ENCODE results near the gene ANKZF1.
"Not testable (repeated sequence)": the region's sequence is repeated elsewhere in the genome, so short reads cannot be mapped to it uniquely, and the experiment has no call there.

Gene ANKZF1

GRCh38 chr2:219229305-219230058, at the start of gene ANKZF1, which contains the start of gene ATG9A:
Gene ANKZF1 (plus strand): TSS chr2:219229806. CDS start chr2:219230258, 452 bp downstream.
Gene ATG9A (minus strand): TSS chr2:219229636. CDS start chr2:219228024, 1,612 bp downstream.
- peak; percentile 96 to 98 for DNase-seq

GRCh38 chr2:219180961-219181360, 48.6 kb upstream of the ANKZF1 start:
- DNase-seq = no peak

DNA sequence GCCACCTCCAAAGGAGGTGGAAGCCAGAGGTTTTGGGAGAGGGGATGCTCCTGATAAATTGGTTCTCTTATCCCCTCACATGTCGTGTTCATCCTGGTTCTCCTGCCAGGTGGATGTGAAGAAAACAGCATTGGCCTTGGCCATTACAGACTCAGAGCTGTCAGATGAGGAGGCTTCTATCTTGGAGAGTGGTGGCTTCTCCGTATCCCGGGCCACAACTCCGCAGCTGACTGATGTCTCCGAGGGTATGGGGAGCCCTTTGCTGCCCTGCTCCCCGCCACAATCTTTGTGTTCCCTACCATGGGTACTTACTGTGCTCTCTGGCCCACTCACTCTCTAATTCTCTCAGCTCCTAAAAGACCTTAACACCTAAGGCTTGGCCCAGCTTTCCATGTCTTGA, 48.1 kb upstream of the ANKZF1 start:
- no peak for DNase-seq

DNA sequence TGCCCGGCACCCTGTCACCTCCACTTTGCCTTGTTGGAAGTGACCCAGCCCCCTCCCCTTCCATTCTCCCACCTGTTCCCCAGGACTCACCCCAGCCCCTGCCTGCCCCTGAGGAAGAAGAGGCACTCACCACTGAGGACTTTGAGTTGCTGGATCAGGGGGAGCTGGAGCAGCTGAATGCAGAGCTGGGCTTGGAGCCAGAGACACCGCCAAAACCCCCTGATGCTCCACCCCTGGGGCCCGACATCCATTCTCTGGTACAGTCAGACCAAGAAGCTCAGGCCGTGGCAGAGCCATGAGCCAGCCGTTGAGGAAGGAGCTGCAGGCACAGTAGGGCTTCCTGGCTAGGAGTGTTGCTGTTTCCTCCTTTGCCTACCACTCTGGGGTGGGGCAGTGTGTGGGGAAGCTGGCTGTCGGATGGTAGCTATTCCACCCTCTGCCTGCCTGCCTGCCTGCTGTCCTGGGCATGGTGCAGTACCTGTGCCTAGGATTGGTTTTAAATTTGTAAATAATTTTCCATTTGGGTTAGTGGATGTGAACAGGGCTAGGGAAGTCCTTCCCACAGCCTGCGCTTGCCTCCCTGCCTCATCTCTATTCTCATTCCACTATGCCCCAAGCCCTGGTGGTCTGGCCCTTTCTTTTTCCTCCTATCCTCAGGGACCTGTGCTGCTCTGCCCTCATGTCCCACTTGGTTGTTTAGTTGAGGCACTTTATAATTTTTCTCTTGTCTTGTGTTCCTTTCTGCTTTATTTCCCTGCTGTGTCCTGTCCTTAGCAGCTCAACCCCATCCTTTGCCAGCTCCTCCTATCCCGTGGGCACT, 47.1 kb upstream of the ANKZF1 start:
- DNase-seq = no peak

DNA sequence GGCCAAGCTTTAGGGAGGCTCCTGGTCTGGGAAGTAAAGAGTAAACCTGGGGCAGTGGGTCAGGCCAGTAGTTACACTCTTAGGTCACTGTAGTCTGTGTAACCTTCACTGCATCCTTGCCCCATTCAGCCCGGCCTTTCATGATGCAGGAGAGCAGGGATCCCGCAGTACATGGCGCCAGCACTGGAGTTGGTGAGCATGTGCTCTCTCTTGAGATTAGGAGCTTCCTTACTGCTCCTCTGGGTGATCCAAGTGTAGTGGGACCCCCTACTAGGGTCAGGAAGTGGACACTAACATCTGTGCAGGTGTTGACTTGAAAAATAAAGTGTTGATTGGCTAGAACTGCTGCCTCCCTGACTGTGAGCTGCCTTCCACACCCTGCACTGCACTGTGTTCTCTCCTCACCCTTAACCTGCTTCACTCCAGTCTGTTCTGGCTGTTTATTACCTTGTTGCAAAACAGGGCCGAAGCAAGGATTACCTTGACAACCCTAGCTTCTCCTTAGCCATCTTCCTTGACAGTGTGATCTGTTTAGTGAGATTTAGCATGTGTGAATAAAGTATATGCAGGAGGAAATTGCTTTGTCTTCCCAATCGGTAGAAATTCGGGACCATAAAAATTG, 46.3 kb upstream of the ANKZF1 start:
- DNase-seq = no peak

DNA sequence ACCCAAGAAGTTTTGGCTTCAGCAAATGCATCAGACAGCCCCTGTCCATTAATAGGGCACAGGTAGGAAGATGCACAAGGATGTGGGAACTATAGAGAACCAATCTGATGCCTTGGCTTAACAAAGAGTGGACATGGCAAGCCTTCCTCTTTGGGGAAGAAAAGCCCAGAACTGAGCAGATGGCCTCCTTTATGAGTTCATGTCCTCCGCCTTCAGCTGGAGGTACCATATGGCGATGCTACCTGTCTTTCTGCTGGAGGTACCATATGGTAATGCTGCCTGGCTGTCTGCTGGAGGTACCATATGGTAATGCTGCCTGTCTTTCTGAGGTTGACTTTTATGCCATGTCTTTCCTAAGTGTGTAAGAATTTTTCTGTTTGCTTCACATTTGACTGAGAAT, 45.5 kb upstream of the ANKZF1 start:
- DNase-seq = no peak

GRCh38 chr2:219186754-219187456, 42.7 kb upstream of the ANKZF1 start:
- DNase-seq = no peak

GRCh38 chr2:219197388-219197787, 32.2 kb upstream of the ANKZF1 start:
- no peak for DNase-seq

GRCh38 chr2:219198974-219199373, 30.6 kb upstream of the ANKZF1 start:
- DNase-seq = no peak

GRCh38 chr2:219199470-219200211, 30.0 kb upstream of the ANKZF1 start:
- no peak for DNase-seq

DNA sequence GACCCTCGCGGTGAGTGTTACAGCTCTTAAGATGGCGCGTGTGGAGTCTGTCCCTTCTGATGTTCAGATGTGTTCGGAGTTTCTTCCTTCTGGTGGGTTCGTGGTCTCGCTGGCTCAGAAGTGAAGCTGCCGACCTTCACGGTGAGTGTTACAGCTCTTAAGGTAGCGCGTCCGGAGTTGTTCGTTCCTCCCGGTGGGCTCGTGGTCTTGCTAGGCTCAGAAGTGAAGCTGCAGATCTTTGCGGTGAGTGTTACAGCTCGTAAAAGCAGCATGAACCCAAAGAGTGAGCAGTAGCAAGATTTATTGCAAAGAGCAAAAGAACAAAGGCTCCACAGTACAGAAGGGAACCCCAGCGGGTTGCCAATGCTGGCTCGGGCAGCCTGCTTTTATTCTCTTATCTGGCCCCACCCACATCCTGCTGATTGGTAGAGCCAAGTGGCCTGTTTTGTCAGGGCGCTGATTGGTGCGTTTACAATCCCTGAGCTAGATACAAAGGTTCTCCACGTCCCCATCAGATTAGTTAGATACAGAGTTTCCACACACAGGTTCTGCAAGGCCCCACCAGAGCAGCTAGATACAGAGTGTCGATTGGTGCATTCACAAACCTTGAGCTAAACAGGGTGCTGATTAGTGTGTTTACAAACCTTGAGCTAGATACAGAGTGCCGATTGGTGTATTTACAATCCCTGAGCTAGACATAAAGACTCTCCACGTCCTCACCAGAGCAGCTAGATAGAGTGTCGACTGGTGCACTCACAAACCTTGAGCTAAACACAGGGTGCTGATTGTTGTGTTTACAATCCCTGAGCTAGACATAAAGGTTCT, 28.9 kb upstream of the ANKZF1 start:
- DNase-seq = not testable (repeated sequence)

GRCh38 chr2:219201331-219201730, 28.3 kb upstream of the ANKZF1 start:
- not testable (repeated sequence) for DNase-seq

DNA sequence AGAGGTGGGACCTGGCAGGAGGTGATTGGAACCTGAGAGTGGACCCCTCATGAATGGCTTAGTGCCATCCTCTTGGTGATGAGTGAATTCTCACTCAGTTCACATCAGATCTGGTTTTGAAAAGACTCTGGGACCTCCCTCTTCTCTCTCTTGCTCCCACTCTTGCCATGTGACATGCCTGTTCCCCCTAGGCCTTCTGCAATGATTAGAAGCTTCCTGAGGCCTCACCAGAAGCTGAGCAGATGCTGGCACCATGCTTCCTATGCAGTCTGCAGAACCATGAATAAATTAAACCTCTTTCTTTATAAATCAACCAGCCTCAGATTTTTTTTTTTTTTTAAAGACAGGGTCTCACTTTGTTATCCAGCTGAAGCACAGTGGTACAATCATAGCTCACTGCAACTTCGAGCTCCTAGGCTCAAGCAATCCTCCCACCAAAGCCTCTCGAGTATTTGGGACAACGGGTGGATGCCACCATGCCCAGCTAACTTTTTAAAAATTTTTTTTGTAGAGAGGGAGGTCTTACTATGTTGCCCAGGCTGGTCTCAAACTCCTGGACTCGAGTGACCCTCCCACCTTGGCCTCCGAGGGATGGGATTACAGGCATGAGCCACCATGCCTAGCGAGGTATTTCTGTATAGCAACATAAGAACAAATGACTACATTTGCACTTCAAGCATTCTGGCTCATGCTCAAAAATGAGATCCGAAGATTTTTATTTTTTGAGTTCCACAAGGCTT, 25.0 kb upstream of the ANKZF1 start:
- no peak for DNase-seq

DNA sequence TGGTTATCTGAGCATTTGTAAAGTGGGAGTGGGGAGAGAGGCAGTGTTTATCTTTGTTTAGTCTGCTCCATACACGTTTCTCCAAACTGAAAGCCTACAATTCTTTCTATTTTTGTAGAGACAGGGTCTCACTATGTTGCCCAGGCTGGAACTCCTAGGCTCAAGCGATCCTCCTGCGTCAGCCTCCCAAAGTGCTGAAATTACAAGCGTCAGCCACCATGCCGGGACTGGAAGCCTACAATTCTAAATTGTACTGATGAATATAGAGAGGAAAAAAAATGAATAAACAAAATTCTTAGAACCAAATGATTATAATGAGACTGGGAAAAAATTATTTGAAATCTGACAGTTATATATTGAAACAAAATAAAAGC, 24.5 kb upstream of the ANKZF1 start:
- no peak for DNase-seq

DNA sequence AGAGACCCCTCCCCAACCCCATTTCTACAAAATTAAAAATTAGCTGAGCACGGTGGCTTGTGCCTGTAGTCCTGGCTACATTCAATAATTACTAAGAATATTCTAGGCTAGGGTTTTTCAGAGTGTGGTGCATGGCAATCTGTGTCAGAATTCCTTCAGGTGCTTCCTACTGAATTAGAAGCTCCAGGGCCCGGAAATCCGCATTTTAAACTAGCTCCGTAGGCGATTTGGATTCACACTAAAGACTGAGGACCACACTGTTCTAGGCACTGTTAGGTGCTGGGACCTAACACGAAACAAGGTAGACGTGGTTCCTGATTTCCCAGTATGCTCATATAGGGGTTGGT, 23.7 kb upstream of the ANKZF1 start:
- no peak for DNase-seq

DNA sequence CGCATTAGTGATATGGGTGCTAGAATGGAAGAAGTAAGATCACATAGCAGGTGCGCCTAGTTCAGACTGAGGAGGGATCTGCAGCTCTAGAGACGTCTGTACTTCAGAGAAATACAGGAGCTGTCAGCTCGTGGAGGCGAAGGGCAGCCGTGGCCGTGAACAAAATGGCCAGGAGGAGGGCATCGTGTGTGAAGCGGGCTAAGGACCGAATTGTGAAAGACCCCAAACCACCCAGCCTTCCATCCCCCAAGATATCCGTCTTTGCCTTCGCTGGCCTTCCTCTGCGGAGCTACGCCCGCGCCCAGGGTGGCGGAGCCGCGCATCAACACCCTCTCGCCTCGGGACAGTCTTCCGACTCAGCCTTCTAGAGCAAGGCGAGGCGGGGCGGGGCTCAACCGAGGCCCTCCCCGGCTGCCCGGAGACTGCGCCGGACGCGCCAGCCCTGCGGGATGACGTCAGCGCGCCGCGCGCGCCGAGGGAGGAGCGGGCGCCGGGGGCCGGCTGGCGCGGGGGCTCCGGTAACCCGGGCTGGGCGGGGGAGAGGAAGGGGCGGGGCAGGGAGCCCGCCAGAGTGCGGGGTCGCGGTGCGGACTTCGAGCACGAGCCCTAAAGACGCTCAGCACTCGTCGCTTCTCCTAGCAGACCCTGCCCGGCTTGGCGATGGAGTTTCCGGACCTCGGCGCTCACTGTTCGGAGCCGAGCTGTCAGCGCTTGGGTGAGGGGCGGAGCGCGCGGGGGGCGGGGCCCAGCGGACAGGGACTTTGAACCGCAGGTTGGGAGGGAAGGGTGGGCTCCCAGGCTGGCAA, 23.1 kb upstream of the ANKZF1 start, which contains the start of gene ZFAND2B:
TSS of gene ZFAND2B (plus strand) at position 455 of the 806 bp plus-strand sequence. CDS start at position 661, 206 bp downstream.
- DNase-seq = peak; percentile 79 to 86

GRCh38 chr2:219207134-219207883, 22.3 kb upstream of the ANKZF1 start:
- no peak for DNase-seq

- DNase-seq = no peak
These were observed 21.5 kb upstream of the ANKZF1 start for GRCh38 chr2:219207884-219208740.
